SKM-1 treated with dmso at 0.1 percent for 144 hours (cell line): ENCODE data around the gene MFGE8.
A peak's percentile ranks its signal among the peaks of the same experiment; 100 is the strongest.

Source experiments
- DNase-seq: peaks from one replicate; lab custom pipeline; 2025; ENCODE audit not compliant: unreplicated experiment; lab: John Stamatoyannopoulos, UW

The MFGE8 gene

GRCh38 chr15:88900309-88900981, 12.7 kb downstream of the MFGE8 start:
- DNase-seq, result no peak

GRCh38 chr15:88899251-88899650, 13.9 kb downstream of the MFGE8 start:
- DNase-seq, result no peak

- no peak for DNase-seq
Measured at GRCh38 chr15:88898736-88899135, 14.4 kb downstream of the MFGE8 start.

GRCh38 chr15:88897456-88898194, 15.6 kb downstream of the MFGE8 start:
- peak; percentile 60 for DNase-seq

- no peak for DNase-seq
Measured at GRCh38 chr15:88897142-88897455, 16.1 kb downstream of the MFGE8 start.

- no peak for DNase-seq
Measured at GRCh38 chr15:88896333-88897033, 16.7 kb downstream of the MFGE8 start.

GRCh38 chr15:88894819-88895767, 18.1 kb downstream of the MFGE8 start, which contains the start of gene HAPLN3:
Gene HAPLN3, minus strand, starts transcription at chr15:88895544. Its CDS starts 8,246 bp downstream, at chr15:88887298.
- DNase-seq, result no peak

- DNase-seq, result no peak
Measured at GRCh38 chr15:88894348-88894818, 18.8 kb downstream of the MFGE8 start.

GRCh38 chr15:88891540-88892254, 21.5 kb downstream of the MFGE8 start:
- no peak for DNase-seq

GRCh38 chr15:88890495-88890894, 22.7 kb downstream of the MFGE8 start:
- DNase-seq, result no peak

- no peak for DNase-seq
Measured at GRCh38 chr15:88888719-88889118, 24.5 kb downstream of the MFGE8 start.

GRCh38 chr15:88887068-88887580, 26.1 kb downstream of the MFGE8 start:
- no peak for DNase-seq

- DNase-seq, result no peak
Measured at GRCh38 chr15:88882785-88883184, 30.4 kb downstream of the MFGE8 start.

- no peak for DNase-seq
Measured at GRCh38 chr15:88881775-88882174, 31.4 kb downstream of the MFGE8 start.

- no peak for DNase-seq
Measured at GRCh38 chr15:88880944-88881740, 32.0 kb downstream of the MFGE8 start.

GRCh38 chr15:88878720-88879184, 34.4 kb downstream of the MFGE8 start:
- DNase-seq, result peak; percentile 29

GRCh38 chr15:88877906-88878305, 35.3 kb downstream of the MFGE8 start:
- DNase-seq, result no peak

- no peak for DNase-seq
Measured at GRCh38 chr15:88877415-88877814, 35.8 kb downstream of the MFGE8 start.

GRCh38 chr15:88876573-88876972, 36.6 kb downstream of the MFGE8 start:
- DNase-seq, result no peak
